Brain pericyte (primary cell): ENCODE measurements around the gene NEB.
"Not testable (repeated sequence)": the region's sequence is repeated elsewhere in the genome, so short reads cannot be mapped to it uniquely, and the experiment has no call there.

Experiments used
- DNase-seq: peaks from one replicate; pipeline ENCODE4 v3.0.0-alpha.2; 2012; ENCODE audit warnings: low read depth, low spot score

Gene NEB

GRCh38 chr2:151614606-151615306 is 119.5 kb downstream of the NEB start:
- no peak for DNase-seq

GRCh38 chr2:151614159-151614558 is 120.1 kb downstream of the NEB start:
- DNase-seq, result no peak

- no peak for DNase-seq
These were observed 122.9 kb downstream of the NEB start for GRCh38 chr2:151611351-151611750.

- DNase-seq, result no peak
These were observed 124.0 kb downstream of the NEB start for GRCh38 chr2:151610310-151610709.

GRCh38 chr2:151609705-151610104 is 124.6 kb downstream of the NEB start:
- no peak for DNase-seq

- DNase-seq, result not testable (repeated sequence)
These were observed 126.5 kb downstream of the NEB start for GRCh38 chr2:151607459-151608424.

- not testable (repeated sequence) for DNase-seq
These were observed 130.7 kb downstream of the NEB start for GRCh38 chr2:151603530-151603929.

GRCh38 chr2:151602402-151602801 is 131.9 kb downstream of the NEB start:
- DNase-seq, result not testable (repeated sequence)

- DNase-seq, result not testable (repeated sequence)
These were observed 132.5 kb downstream of the NEB start for GRCh38 chr2:151601803-151602202.

GRCh38 chr2:151596903-151597608 is 137.2 kb downstream of the NEB start:
- DNase-seq, result not testable (repeated sequence)

- DNase-seq, result not testable (repeated sequence)
These were observed 142.4 kb downstream of the NEB start for GRCh38 chr2:151591908-151592255.

- not testable (repeated sequence) for DNase-seq
These were observed 142.9 kb downstream of the NEB start for GRCh38 chr2:151591250-151591907.

- not testable (repeated sequence) for DNase-seq
These were observed 153.0 kb downstream of the NEB start for GRCh38 chr2:151581300-151581699.

- DNase-seq, result not testable (repeated sequence)
These were observed 153.6 kb downstream of the NEB start for GRCh38 chr2:151580697-151581096.

- no peak for DNase-seq
These were observed 157.2 kb downstream of the NEB start for GRCh38 chr2:151577116-151577515.

- DNase-seq, result no peak
These were observed 158.2 kb downstream of the NEB start for GRCh38 chr2:151576080-151576479.

GRCh38 chr2:151575338-151575737 is 158.9 kb downstream of the NEB start:
- DNase-seq, result no peak

- no peak for DNase-seq
These were observed 164.1 kb downstream of the NEB start for GRCh38 chr2:151570191-151570590.

- no peak for DNase-seq
These were observed 165.1 kb downstream of the NEB start for GRCh38 chr2:151569167-151569566.

- no peak for DNase-seq
These were observed 165.8 kb downstream of the NEB start for GRCh38 chr2:151568501-151568900.

GRCh38 chr2:151567006-151567405 is 167.3 kb downstream of the NEB start:
- DNase-seq, result no peak

GRCh38 chr2:151562398-151562797 is 171.9 kb downstream of the NEB start:
- DNase-seq, result no peak
